ENCODE results near the gene LHPP.

LHPP gene

GRCh38 chr10:124448696-124449169 lies 12.9 kb upstream of the LHPP start:
- no peak for DNase-seq

DNA sequence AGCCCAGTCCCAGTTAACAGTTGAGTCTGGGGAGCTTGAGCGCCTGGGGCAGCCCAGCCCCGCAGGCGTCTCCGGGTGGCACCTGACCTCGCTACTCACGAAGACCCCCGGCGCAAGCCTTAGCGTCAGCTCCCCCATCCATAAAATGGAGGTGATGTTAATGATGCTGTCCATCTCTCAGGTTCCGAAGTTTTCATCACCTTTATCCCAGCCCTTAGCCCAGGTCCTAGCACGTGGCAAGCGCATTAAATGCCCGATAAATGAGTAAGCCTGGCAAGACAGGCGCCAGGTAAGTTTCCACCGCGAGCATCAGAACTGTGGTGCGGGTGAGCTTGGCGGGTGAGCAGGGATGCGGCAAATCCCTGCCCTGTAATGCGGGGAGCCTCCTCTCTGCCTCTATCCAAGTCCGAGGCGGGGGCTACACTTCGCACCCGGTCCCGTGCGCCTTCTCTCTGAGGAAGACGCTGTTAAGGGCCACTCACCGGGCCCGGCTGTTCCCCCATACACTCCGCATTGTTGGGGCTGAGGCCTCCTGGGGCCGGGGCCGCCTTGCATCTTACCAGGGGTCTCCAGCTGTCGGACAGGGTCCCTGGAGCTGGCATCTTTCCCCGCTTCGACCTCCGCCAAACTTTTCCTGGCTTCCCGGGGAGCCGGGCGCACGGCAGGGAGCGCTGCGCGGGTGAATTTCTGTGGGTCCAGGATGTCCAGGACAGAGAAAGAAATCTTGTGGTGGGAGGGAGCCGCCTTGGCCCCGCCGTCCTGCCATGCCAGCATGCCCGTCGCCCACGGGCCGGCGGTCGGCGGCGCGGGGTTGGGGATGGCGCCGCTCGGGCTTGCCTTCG lies 12.2 kb upstream of the LHPP start:
- DNase-seq: no peak

DNA sequence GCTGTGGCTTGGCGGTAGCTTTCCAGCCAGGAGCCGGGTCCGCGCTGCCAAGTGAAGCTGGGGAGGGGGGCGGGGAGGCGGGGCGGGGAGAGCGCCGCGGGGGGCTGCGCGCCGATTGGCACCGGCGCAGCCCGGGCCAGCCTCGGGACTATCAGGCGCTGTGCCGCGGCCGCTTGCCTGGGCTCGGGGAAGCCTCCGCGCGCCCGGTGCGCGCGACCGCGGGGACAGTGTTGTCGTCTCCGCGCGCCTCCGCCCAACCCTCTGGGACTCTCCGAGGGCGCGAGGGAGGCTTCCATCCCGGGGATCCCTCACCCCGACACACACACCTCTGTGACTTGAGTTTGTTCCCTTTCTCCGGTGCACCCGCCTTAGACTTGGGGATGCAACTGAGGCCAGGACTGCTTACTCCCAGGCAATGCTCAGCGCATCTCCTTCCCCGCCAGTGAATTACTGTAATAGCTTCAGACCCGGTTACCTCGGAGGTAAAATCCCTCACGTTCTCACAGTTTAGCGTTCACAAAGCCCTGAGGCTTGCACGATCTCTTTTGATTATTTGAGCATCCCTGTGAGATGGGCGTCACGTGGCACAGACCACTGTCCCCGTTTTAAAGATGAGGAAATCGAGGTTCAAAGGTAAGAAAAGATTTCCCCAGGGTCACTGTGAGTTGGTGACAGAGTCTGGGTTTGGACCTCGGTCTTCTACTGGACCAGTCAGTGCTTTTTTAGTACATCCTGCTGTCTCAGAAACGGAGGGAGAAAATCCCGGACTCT lies 11.4 kb upstream of the LHPP start, which contains the start of gene NKX1-2:
Gene NKX1-2, minus strand, starts transcription at position 24 of the 771 bp plus-strand sequence. CDS start 92 bp downstream, outside the sequence.
- no peak for DNase-seq

DNA sequence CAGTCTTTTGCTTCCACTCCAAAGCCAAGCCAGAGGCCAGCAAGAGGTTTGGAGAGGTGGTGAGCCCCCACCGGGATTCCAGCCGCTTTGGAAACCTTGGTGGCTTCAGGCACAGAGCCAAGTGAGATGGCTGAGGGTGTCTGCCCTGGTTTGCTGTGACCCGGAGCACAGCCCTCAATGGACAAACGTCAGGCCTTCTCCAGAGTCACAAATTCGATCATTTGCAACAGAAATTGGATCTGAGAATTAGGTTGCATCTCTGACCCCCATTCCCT lies 10.9 kb upstream of the LHPP start:
- DNase-seq: no peak

GRCh38 chr10:124451276-124451675 lies 10.3 kb upstream of the LHPP start:
- DNase-seq: no peak

- no peak for DNase-seq
Observed at GRCh38 chr10:124453960-124454610, 7.5 kb upstream of the LHPP start.

GRCh38 chr10:124455441-124455840 lies 6.2 kb upstream of the LHPP start:
- no peak for DNase-seq

DNA sequence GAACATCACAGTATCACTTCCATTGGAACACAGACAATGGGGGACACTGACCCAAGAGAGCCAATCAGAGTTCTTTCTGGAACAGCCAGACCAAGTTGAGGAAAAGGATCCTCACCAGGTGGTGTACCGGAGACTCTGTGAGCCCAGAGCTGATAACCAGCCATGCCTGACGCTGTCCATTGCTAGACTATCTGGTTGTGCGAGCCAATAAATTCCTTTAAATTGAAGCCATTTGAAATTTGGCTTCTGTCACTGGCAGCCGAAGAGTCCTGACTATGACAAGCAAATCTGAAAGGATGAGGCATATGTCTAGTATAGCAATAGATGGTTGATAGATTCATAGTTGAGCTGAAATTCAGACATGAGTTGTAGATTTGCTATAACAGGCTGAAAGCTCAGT lies 3.1 kb upstream of the LHPP start:
- DNase-seq: no peak

DNA sequence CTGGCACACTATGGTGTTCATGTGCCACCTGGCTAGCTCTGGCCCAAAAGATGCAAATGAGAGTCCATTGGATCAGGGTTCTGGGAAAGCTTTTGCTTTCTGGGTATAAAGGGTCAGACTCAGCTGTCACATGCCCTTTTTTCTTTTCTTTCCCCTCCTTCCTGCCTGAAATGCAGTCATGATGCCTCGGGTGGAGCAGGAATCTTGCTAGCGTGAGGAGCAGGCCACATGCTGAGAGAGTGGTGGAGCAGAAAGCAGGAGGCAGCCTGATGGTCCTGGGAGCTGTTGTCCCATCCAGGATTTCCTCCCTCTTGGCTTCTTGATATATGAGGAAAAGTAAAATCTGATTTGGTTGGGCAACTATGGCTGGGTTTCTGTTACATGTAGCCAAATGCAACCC lies 2.7 kb upstream of the LHPP start:
- no peak for DNase-seq

DNA sequence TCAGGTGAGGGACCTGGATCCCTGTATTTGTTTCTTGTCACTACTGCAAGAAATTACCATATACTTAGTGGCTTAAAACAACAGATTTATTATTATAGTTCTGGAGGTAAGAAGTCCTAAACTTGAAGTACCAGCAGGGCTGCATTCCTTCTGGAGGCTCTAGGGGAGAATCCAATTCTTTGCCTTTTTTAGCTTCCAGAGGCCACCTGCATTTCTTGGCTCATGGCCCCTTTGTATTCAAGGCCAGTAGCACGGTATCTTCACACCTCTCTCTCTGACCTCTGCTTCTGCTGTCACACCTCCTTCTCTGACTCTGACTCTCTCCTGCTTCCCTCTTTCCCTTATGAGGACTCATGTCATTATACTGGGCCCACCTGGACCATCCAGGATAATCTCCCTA lies 2.2 kb upstream of the LHPP start:
- no peak for DNase-seq

GRCh38 chr10:124460144-124460543 lies 1.5 kb upstream of the LHPP start:
- DNase-seq: no peak

- no peak for DNase-seq
Observed at GRCh38 chr10:124462348-124462695, 699 bp downstream of the LHPP start.

GRCh38 chr10:124464028-124464965 lies 2.7 kb downstream of the LHPP start:
- no peak for DNase-seq

GRCh38 chr10:124465003-124465776 lies 3.6 kb downstream of the LHPP start:
- no peak for DNase-seq

- DNase-seq: no peak
Observed at GRCh38 chr10:124465777-124466488, 4.3 kb downstream of the LHPP start.

- DNase-seq: no peak
Observed at GRCh38 chr10:124467165-124467564, 5.5 kb downstream of the LHPP start.

GRCh38 chr10:124468624-124469023 lies 7.0 kb downstream of the LHPP start:
- no peak for DNase-seq

DNA sequence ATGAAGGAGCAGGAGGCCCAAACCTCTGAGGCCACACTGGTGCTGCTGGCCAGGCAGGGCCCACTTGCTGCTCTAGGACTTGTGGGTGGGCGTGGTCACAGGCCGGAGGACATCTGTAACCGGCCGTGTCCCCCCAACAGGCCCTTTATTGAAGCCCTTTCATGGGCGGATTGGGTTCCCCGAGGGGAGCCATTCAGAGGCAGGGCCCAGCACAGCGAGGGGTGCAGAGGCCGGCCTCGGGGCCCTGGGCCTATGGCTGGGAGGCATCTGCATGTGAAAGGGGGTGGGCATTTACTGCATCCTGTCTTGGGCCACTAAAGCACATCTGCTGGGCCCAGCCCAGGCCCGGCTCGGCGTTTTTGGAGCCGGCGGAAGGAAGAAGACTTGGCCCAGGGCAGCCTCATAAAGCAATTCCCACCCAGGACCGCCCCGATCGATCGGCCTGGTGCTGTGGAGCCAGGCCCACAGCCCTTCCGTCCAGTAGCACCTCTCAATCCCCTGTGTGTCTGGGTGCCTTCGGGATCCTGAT lies 8.4 kb downstream of the LHPP start:
- DNase-seq: no peak

- DNase-seq: no peak
Observed at GRCh38 chr10:124470544-124471434, 9.2 kb downstream of the LHPP start.

DNA sequence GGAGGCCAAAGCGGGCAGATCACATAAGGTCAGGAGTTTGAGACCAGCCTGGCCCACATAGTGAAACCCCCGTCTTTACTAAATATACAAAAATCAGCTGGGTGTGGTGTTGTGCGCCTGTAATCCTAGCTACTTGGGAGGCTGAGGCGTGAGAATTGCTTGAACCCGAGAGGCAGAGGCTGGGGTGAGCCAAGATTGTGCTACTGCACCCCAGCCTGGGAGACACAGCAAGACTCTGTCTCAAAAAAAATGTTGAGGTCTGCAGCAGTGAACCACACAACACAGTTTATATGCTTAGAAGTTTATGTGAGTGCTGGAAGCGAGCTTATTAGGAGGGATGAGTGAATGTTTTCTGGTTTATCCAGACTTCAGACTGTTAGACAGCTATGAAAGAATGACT lies 10.4 kb downstream of the LHPP start:
- no peak for DNase-seq

All from amniotic stem cell (primary cell).